ENCODE results near the gene NETO1. TPM values are rescaled to one million over a fixed set of nuclear protein-coding genes. Genes with fewer than 3 reads are reported as not detected.

NETO1 gene
- total RNA-seq, 4 donors from 2014 or later: 1.0 TPM; not detected in 3

DNA sequence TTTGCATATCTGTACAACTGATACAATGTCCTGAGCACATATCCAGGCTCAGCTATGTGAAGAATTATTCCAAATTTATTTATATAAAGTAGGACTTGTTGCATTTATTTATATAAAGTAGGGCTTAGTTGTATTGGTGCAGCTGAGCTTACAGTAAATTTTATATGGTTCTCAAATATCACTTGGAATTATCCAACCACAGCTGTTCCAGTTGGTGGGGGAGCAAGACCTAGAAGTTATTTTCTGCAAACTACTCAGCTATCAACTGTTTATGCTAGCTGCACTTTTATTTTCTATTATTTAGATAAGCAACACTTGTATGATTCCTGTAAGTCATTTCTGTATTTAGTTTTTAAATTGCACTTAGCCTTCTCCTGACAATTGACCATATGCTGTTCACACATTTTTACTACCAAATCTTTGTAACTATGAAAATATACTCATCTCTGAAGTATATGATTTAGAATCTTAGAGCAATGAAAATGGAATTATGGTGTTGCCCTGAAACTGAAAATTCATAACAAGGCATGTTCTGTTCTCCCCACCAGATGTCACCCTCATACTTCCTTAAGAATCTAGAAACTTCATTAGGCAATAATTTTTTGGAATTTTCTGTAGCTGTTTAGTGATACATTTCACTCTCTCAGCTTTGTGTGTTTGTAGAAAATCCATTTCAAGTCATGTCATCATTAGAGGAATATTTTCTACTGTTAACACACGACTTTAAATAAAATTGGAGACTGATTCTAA lies 166.7 kb downstream of the NETO1 start:
- H3K9me3 ChIP-seq: no peaks in the 10 kb centered on the region
- H3K27ac ChIP-seq: no peak overlapping the region
- TF ChIP-seq POLR2A (IDR thresholded peaks at IDR 0.05): no peak
- no peak for TF ChIP-seq CTCF (IDR thresholded peaks at IDR 0.05)
- H3K4me3 ChIP-seq: no peak overlapping the region
- H3K4me1 ChIP-seq: no peaks in the 10 kb centered on the region
- DNase-seq: no peak
- intact Hi-C loops (cut with DNase I; ENCODE audit: low total_unique reads): no loop called here
- no peaks in the 10 kb centered on the region for H3K27me3 ChIP-seq
- no peaks in the 10 kb centered on the region for H3K36me3 ChIP-seq

- no peaks in the 10 kb centered on the region for H3K4me1 ChIP-seq
- TF ChIP-seq CTCF (IDR thresholded peaks at IDR 0.05) (no peak), POLR2A (IDR thresholded peaks at IDR 0.05) (no peak)
- intact Hi-C loops (cut with DNase I; ENCODE audit: low total_unique reads): no loop called here
Observed at GRCh38 chr18:72697706-72698105, 170.1 kb downstream of the NETO1 start.

DNA sequence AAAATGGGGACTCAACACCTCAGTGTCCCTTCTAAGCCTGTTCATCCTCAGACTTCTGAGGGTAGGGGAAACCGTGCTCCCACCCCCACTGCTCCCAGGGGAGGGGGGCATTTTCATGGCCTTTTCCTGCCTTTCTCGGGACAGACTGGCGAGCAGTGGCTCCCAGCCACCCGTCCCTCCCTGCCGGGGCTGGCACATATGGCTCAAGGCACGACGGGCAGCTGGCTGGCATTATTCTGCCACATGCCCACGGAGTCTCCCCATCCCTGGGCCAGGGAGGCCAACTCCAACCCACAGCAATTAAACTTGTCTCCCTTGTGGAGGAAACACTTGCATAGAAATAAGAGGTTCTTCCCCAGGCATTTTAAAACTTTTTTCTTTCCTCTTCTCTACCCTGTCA lies 175.2 kb downstream of the NETO1 start:
- intact Hi-C loops (cut with DNase I; ENCODE audit: low total_unique reads): no loop called here
- no peaks in the 10 kb centered on the region for H3K9me3 ChIP-seq
- no peak overlapping the region for H3K27ac ChIP-seq
- H3K4me1 ChIP-seq: no peaks in the 10 kb centered on the region
- H3K4me3 ChIP-seq: no peak overlapping the region
- no peak for DNase-seq
- no peaks in the 10 kb centered on the region for H3K36me3 ChIP-seq
- no peak for TF ChIP-seq POLR2A (IDR thresholded peaks at IDR 0.05)
- TF ChIP-seq CTCF (IDR thresholded peaks at IDR 0.05): no peak
- H3K27me3 ChIP-seq: no peaks in the 10 kb centered on the region

More at GRCh38 chr18:72697706-72698105, 170.1 kb downstream of the NETO1 start:
- no peaks in the 10 kb centered on the region for H3K9me3 ChIP-seq
- DNase-seq: no peak
- H3K27ac ChIP-seq: no peak overlapping the region
- H3K36me3 ChIP-seq: no peaks in the 10 kb centered on the region
- no peak overlapping the region for H3K4me3 ChIP-seq
- no peaks in the 10 kb centered on the region for H3K27me3 ChIP-seq

Small RNAs within 50 kb of the gene (microRNA-seq; reads per million reads assigned to microRNA genes)
- not detected for gene MIR548AV (ENCODE audit: borderline microRNAs expressed, borderline replicate concordance)

Small RNAs within 50 kb of the gene (small RNA-seq; reads per million reads assigned to genes)
- gene MIR548AV (not detected), gene RNA5SP460 (2.3 reads per million, percentile 77 among the genes with 10 or more reads in this experiment)

Data from uterus (tissue), 4 donors.